GM12873 (cell line): ENCODE results near the gene FGF1.

ENCODE experiments used
- TF ChIP-seq, protein P1 (sequence below): IDR thresholded peaks from 2 replicates; pipeline ENCODE4 v1.5.1; 2012; ENCODE audit warnings: low read depth, mild to moderate bottlenecking, moderate library complexity, low read length, control low read depth; ENCODE audit not compliant: insufficient read depth; ENCODE audit errors: missing control alignments

The FGF1 gene

DNA sequence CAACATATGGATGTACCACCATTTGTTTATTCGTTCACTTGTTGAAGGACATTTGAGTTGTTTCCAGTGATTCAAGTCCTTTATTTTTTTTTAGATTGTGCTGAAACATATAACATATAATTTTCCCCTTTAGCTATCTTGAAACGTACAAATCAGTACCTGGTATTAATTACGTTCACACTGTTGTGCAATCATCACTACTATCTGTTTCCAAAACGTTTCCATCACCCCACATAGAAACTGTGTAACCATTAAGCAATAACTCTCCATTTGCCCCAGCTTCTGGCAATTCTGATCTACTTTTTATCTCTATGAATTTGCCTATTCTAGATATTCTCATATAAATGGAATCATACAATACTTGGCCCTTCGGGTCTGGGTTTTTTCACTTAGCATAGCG is 116.0 kb downstream of the FGF1 start:
- TF ChIP-seq, protein P1, sequence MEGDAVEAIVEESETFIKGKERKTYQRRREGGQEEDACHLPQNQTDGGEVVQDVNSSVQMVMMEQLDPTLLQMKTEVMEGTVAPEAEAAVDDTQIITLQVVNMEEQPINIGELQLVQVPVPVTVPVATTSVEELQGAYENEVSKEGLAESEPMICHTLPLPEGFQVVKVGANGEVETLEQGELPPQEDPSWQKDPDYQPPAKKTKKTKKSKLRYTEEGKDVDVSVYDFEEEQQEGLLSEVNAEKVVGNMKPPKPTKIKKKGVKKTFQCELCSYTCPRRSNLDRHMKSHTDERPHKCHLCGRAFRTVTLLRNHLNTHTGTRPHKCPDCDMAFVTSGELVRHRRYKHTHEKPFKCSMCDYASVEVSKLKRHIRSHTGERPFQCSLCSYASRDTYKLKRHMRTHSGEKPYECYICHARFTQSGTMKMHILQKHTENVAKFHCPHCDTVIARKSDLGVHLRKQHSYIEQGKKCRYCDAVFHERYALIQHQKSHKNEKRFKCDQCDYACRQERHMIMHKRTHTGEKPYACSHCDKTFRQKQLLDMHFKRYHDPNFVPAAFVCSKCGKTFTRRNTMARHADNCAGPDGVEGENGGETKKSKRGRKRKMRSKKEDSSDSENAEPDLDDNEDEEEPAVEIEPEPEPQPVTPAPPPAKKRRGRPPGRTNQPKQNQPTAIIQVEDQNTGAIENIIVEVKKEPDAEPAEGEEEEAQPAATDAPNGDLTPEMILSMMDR, result no peak

- TF ChIP-seq, protein P1, result no peak
Observed at GRCh38 chr5:142568996-142569335, 116.9 kb downstream of the FGF1 start.

DNA sequence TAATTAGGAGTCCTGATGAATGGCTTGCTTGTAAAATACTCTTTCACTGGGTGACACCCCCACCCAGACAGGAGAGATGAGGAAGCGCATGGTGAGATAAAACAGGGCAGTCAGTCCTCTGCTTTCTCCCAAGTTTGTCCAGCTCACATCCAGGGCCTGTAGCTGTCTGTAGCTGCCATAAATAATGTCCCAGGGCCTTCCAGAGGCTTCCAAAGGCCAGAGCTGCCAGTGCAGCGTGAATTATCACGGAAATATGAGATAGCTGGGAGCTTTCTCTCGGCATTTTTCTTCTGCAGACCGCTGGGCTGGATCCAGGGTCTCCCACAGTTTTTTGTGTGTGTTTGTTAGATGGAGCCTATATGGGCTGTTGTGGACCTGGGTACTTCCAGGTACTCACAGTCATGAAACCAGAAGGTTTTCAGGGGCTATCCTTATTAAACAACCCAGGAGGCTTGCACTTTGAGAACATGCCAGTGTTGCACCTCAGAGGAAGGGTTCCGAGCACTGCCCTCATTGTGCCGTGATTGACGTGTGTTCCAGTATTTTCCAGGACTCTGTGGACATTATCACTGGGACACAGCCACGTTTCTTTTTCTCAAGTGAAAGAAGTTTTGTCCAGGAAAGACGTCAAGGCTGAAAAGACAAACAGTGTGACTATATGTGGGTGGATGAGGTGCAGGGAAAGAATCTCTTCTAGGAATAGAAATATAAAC is 117.5 kb downstream of the FGF1 start:
- TF ChIP-seq, protein P1, result no peak

- TF ChIP-seq, protein P1, result no peak
Observed at GRCh38 chr5:142561486-142562097, 124.3 kb downstream of the FGF1 start.

DNA sequence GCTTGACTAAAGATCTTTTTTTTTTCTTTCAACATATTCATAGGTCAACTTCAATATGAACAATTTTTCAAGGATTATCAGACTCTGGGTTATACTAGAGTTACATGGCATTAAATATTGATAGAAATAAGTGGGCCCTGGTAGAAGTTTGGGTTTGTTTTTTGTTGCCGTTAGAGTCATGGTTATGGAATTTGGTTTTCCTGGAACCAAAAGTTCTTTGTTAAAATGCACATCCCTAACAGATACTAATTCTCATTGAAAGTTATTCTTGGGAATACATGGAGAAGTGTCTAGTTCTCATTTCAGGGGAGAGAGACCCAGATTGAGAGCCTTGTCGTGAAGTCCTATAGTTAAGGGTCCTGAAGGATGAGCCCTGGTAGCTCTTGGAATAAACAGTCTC is 124.9 kb downstream of the FGF1 start:
- TF ChIP-seq, protein P1, result no peak

GRCh38 chr5:142552107-142552506 is 133.8 kb downstream of the FGF1 start:
- TF ChIP-seq, protein P1, result no peak

DNA sequence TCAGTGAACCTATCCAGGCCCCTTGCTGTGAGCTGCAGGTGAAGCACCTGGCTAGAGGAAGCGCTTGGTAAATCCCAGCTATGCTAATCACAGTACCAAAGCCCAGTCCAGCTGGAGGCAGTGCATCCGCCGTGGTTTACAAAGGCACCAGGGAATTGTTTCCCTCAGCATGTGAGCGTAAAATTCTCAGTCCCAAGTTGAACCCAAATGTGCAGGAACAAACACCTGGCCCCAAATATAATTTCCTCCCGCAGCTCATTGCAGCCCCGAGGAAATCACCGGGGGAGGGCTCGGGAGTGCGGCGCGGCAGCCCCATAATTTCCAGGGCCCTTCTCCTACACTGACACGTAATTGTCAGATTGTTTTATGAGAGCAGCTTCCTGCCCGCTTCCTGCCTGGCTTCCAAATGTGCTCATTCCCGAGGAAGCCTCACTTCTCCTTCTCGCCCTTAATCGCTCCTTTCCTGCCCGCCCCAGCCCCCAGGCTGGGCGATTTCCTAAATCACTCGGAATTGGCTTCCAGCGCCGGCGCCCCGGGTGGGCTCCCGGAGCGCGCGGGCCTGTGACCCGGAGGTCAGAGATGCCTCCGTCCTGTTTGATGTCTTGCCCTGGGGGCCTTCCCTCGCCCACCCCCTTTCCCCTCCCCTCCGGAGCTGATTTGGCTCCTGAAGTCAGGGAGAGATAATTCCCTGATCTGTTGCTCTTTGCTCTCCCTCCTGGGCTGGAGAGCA is 134.4 kb downstream of the FGF1 start:
- TF ChIP-seq, protein P1, result no peak
